SIG-M5 treated with dmso at 0.1 percent for 504 hours (cell line): Measurements from ENCODE around the gene RNF121.

Source experiments
- DNase-seq: peaks from one replicate; lab custom pipeline; 2025; ENCODE audit not compliant: unreplicated experiment; lab: John Stamatoyannopoulos, UW

The RNF121 gene

DNA sequence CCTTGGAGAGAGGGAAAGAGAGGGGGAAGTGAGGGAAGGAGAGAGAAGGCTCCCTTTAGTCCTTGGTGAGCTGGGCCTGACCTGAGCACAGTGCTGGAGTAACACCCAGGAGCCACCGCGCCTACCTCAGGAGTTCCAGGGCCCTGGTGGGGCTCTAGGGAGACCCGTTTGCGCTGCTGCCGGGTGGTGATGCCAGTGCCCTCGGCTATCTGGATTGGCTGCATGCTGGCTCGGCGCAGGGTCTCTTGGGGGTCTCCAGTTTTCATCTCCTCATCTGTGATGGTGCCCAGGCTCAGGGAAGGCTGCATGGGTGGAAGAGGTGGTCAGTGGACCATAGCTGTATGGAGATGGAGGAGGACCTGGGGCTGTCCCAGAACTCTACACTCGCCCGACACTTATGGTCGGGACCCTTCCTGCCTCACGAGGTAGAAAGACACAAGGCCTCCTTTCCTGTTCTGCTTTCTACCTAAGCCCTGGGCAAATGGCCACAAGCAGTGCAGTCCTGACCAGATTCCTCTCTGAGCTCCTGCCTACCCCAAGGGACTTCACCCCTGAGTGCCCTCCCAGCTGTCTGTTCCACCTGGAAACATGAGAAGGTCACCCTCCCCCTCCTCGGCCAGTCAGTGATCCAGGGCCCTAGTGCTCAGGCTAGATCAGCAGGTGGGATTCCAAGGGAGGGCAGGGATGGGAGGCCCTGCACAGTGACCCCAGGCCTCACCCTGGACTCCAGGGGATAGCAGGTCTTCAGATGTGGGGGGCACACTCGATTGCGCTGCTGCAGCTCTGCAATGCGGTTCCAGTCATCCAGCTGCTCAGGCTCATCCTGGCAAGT, 75.9 kb downstream of the RNF121 start:
- DNase-seq = no peak

DNA sequence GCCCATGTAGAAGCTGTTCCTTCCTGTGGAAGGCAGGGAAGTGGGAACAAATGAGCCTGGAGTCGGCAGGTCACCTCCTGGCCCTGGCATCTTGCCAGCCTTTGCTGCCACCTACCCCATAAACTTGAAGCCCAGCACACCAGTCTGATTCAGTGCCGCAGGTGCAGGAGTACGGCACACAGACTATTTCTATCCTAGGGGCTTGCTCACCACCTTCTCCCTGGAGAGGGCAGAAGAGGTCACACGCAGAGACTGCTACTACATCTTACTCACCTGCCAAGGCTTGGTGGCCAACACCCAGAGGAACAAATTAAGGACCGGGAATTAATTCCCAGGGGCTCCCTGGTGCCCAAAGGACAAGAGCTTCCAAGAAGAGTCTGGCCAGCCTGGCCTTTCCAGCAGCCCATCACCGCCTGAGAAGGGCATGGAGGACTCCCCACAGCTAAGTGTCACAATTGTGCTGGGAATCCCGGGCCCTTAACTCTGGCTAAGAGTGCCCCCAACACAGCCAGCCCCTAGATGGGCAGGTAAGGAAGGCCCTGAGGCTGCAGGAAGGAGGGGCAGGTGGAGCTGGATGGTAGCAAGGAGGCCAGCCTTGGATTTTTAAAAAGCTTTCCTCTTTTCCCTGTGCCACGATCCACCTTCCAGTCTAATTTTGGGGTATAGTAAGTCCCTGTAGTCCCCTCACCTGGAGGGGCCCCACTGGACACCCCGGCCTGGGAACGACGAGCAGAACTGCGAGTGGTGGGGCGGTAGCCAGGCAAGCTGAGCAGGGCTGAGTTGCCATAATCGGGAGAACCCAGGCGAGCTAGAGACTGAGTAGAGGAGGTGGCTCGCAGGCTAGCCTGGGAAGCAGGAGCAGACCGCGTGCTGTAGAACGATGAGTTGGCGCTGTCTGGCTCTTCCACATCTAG, 76.8 kb downstream of the RNF121 start:
- DNase-seq = no peak

DNA sequence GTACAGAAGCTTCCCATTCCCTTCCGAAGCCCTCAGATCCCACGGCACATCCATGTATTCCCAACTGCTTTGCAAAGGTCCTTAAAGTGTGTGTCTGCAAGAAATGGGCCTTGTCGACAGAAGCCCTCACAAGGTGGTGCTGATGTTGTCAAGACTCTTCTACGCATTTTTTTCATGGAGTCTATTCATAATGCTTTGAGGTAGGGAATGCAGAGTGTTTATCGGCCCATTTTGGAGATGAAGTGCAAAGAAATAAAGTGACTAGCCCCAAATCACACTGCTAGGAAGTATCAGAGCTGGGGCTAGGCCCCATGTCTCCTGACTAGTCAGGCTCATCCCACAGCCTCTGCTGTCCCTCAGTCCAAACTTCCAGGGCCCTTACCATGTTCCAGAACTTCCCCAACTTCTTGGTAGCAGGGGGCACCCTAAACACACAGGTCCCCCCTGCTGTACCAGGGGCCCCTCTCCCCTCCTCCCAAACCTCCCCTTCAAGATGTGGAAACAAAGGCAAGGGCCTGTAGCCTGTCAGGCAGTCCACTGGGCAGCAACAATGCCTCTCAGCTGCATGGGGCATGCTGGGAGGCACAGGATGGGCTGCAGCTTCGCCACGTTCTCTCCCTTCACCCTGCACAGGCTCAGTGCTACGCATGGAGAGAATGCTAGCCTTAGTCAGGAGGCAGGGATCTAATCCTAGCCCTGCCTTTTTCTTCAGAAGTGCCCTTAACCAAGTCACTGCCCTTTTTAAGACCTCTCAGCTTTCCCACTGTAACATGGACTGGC, 77.7 kb downstream of the RNF121 start:
- no peak for DNase-seq

DNA sequence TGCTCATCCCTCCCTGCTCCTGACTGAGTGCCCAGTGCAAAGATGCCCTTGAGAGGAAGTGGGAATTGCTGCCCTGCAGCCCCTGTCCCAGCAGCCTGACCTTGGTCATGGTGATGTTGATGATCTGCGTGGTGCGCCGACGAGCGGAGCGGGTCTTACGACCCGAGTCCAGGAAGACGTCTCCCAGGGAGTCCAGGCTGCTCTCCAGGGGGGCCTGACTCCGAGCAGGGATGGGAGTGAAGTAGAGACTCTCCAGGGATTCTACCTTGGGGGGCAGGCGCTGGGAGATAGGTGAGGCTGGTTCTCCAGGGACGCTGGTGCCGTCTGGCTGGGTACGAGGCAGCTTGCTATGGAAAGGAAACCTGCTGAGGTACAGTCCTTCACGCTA, 78.2 kb downstream of the RNF121 start:
- no peak for DNase-seq

DNA sequence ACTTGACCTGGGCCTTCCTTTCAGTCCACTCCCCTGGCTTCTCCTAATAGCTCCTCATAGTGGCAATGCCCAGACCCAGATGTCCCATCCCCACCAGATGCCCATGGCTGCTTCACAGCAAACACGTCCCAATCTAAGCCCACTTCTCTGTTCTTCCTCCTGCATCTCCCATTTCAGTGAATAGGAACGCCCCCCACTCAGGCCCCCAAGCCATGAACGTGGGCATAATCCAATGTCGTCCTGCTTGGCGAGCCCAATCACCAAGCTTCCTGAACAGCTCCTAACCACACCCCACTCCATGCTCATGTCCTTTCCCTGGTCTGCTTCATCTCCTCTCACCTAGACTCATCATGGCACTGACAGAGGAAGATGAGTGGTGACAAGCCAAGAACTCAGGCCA, 78.7 kb downstream of the RNF121 start:
- no peak for DNase-seq

DNA sequence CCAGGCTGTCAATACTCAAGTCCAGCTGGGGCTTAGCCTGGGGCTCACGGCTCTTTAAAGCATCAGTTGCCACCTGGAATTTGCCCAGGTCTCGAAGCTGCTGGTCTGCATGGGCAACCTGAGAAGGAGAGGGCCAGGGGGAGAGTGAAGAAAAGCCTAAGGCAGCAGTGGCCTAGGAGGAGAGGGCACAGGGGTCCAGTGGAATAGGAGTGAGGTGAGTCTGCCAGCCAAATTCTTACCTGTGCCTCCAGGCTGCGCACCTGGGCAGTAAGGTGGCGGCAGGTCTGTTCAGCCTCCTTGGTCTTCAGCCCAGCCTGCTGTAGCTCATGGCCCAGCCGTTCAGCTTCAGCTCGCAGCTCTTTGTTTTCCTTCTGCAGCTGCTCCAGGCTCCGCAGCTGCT, 79.9 kb downstream of the RNF121 start:
- DNase-seq = no peak

DNA sequence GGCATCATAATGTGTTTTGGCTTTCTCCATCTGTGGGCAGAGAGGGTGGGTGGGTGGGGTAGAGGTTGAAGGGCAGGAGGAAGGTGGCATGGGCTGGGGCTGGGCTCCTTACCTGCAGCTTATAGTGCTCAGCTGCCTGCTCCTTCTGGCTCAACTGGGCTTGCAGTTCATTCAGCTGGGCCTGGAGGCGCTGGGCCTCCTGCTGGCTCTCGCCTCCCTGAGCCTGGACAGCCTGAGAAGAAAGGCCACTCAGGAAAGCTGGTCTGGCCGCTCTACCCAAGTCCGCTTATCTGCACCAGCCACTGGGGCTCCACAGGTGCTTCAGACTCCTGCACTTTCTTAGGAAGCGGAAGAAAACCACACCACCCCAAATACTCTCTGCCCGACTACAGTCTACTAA, 80.3 kb downstream of the RNF121 start:
- DNase-seq = no peak

DNA sequence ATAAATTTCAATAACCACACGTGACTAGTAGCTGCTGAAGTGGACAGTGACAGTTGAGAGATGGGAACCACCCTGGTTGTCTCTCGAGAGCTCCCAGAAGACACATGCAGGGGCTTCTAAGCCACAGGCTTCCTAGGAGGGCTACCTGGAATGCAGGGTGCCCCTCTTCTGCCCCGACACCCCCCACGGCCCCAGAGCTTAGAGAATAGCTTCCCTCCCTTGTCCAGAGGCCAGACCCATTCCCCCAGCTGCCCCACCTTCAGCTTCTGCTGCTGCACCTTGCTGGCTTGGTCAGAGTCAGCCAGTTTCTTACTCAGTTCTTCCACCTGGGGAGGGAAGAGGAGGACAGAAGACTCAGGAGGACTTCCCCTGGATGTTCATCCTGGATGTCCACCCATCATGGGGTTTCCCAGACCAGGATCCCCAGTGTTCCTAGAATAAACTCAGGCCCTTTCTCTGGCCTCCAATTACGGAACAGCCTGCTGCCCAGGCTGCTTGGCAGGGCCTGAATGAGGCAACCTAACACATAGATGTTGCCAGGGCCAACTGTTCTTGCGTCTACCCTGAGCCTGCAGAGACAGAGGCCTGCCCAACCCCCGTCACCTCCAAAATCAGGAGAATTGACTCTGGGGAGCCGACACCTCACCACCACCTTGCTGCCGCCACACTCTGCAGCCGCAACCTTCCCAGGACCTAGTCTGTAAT, 81.8 kb downstream of the RNF121 start:
- no peak for DNase-seq

DNA sequence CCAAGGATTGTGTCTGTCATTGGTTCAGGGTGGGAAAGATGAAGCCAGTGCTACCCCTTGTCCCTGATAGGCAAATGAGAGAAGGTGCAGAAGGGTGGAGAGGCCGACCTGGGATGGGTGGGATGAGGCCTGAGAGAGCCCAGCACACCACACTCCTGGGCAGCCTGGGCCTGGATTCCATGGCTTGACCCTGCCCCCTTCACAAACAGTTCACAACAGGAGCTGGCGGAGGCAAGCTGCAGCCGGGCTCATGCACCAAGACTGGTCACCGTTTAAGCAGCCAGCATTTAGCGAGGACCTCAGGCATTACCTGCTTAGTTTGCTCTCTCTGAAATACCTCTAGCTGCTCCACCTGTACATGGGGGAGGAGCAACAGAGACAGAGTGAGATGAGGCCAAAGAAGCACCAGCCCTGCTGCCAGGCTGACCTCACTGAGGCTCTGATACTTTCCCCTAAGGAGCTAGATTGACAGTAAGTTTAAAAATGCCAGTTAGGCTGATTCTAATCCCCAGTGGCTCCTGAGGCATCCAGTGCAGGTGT, 83.3 kb downstream of the RNF121 start:
- no peak for DNase-seq

DNA sequence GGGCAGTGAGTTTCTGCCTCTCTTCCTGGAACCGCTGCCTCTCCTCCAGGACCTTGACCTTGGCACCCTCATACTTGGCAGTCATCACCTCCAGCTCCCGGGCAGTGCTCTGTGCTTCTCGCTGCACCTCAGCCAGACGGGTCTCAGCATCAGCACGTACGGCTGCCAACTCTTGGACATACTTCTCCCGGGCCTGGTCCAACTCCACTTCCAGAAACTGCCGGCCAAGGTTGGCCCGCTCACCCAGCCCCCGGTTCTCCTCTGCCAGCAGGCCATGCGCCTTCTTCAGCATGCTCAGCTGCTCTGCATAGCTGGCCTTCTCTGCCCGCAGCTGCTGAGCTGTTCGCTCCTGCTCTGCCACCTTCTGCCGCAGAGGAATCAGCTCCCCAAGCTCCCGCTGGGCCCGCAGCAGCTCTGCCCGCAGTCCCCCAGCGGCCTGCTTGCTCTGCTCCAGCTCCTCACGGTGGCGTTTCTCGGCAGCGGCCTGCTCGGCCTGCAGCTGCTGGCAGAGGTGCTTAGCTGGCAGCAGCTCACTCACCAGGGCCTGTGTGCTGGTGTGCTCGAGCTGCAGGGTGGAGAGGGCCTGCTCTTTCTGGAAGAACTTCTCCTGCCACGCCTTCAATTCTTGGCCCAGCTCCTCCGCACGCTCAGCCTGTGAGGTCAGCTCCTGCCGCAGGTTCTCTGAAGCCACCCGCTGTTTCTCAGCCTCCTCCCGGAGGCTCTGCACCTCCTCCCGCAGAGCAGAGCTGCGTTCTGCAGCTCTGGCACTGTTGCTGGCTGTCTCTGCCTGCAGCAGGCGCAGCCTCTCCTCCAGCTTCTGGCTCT, 84.3 kb downstream of the RNF121 start:
- no peak for DNase-seq

DNA sequence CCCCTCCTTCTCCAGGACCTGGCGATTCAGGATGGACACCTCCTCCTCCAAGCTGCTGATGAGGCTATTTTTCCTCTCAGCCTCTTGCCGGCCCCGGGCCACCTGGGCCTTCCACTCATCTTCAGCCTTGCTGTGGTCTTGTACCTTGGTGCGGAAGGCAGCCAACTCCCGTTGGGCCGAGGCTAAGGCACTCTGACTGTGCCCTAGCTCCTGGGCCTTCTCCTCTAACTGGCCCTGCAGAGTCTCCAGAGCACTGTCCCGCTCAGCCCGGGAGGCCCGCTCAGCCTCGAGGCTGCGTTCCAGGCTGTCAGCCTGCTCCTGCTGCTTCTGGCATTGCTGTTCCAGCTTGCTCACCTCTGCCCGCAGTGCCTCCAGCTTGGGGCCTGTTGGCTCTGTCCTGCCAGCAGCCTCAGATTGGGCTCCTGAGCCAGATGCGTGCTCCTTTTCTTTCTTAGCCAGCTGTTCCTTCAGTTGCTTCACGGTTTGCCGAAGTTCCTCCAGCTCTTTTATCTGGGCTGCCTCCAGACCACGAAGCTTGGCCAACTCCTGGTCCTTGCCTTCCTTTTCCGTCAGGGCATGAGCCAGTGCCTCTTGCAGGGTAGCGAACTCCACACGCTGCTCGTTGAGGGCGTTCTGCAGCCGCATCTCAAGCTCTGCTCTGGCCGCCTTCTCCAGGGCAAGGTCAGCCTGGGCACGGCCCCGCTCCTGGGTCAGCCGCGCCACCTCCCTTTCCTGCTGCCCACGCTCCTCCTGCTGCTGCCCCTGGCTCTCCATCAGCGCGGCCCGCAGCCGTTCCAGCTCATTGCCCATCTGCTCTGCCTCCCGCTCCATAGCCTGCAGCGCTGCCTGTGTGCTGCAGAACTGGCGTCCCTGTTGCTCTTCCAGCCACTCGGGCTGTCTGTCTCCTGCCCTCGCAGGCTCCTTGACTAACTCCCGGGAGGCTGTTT, 85.2 kb downstream of the RNF121 start:
- no peak for DNase-seq

DNA sequence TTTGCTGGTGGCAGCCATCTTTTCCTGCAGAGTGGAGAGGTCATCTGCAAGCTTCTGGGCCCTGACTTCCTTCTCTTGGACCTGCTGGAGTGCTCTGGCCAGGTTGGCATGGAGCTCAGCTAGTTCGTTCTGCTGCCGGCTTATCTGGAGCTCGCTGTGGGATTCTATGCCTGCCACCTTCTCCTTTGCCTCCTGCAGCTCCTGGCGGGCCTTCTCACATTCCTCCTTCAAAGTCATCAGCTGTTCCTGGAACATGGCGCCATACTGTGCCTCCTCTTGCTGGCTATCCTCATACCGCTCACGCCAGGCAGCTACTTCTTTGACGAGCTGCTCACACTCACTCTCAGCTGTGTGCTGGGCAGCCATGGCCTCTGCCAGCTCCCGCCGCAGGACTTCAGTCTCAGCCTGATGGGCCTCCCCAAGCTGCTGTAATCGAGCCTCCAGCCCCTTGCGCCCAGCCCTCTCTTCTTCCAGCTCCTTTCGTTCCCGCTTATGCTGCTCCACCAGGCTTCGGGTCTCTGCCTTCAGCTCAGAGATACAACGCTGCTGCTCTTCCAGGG, 86.0 kb downstream of the RNF121 start:
- DNase-seq = no peak

DNA sequence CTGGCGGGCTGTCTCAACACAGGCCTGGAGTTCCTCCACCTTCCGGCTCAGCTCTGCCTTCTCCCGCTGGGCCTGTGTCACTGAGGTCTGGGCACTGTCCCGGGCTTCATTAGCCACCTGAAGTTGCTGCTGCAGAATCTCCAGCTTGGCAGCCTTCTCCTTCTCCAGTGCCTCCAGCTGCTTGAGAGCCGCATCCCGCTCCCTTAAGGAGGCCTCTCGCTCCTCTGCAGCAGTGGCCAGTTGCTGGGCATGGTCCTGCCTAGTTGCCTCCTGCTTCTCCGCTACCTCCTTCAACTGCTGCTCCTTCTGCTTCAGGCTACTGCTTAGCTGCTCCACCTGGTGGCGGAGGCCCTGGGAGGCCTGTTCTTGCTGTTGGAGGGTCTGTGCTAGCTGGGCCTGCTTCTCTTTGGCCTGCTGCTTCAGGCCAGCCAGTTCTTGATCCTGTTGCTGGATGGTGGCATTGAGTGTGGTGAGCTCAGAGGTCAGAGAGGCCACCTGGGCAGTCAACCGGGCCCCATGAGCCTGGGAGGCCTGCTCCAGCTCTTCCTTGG, 86.7 kb downstream of the RNF121 start:
- no peak for DNase-seq

DNA sequence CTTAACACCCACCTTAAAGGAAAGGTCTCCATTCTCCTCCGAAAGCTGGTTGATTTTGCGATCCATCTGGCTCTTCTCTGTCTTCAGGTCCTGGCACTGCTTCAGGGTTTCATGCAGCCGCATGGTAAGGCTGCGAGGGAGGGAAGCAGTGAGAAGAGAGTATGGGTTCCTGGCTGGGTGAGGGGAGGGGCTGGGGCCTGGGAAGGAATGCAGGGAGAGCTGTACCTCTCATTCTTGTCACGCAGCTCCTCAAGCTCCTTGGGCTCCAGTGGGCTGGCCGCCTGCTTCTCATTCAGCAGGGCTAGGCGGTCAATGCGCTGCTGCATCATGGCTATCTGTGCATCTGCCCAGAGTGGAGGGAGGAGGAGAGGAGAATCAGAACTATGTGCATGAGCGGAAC, 89.3 kb downstream of the RNF121 start:
- no peak for DNase-seq

DNA sequence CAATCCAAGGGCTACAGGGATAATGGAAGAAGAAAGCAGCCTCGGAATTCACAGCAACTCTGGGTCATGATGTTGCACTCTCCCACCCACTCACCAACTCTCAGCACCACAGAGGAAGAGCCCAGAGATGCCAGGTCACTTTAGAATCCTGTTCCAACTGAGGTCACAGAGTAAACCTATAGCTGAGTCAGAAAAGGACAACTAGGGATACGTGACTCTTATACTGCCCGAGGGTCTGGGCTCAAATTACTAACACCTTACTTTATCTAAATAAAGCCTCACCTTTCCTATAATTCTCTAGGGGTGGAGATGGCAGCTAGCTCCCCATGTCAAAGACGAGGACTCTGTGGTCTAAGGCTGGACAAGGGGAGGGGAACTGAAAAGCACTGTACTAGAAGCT, 94.5 kb downstream of the RNF121 start:
- no peak for DNase-seq

DNA sequence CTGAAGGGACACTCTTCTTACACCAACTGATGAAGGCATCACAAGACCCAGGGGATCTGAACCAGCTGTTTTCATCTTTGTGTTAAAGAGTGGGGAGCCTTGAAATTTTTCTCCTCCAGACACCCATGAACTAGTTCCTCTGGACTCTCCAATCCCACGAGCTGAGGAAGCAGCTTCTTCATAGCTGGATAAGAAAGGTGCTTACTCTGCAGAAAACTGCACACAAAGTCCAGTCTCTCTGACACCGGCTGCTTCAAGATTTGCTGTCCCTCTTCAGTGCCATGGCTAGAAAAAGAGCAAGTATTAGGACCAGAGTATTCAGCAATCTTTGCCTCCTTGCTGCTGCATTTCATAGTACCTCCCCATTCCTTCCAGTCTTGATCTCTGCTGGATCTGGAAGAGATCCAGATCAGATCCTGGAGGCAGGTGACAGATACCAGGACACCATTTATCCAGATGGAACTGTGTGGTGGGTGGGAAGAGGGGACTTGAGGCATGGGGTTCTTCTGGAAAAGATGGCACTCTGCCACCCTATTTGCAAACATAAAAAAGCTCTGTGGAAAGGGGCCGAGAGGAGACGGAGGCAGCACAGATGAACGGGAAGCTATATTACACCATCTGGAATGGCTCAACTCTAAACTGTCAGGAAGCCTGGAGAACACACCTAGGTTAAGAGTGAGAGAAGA, 95.4 kb downstream of the RNF121 start:
- DNase-seq = no peak

DNA sequence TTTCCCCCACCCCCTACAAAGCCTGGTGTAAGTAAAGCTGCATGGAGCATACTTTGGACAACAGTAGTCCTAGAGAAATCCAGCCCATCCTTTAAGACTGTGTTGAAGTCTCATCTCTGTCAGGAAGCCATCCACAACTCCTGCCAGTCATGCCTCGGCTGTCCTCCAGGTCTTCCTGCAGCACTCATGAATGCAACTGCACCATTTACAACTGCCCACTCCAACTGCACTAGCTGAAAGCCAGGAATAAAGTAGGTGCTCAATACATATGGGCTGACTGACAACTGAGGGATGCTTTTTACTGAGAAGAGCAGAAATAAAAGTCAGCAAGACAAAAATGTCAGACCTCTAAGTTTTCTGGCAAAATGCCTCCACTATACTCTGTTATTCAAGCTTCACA, 97.2 kb downstream of the RNF121 start:
- DNase-seq = no peak
